Non-pigmented ciliary epithelial cell (primary cell): Measurements from ENCODE around the gene HLA-A.

Source experiments
- DNase-seq: peaks from one replicate; pipeline ENCODE4 v3.0.0-alpha.2; 2010; ENCODE audit warnings: low read depth

The HLA-A gene

DNA sequence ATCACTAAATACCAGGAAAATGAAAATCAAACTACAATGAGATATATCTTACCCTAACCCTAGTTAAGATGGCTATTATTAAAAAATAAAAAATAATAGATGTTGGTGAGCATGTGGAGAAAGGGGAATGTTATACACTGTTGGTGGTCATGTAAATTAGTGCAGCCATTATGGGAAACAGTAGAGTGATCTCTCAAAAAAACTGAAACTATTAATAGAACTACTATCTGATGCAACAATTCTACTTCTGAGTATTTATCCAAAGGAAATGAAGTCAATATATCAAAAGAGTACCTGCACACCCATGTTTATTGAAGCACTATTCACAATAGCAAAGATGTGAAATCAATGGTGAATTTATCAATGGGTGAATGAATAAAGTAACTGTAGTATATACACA is 48.6 kb downstream of the HLA-A start:
- no peak for DNase-seq

DNA sequence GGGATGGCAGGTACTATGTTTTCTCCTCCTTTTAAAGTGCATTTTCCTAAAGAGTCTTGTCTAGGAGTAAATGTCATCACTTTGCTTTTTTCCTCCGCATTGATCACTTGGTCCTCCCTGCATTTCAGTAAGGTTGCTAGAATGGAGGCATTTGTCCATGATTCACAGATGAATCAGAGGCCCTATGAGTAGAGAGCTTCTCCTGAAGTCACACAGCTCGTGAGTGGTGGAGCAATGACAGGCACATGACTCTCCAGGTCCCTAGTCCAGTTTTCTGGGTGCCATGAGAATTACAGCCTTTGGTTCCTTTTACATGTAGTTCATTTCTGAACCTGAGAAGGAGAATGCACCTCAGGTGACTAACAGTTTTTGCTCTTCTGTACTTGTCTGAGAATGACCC is 50.5 kb downstream of the HLA-A start:
- no peak for DNase-seq

DNA sequence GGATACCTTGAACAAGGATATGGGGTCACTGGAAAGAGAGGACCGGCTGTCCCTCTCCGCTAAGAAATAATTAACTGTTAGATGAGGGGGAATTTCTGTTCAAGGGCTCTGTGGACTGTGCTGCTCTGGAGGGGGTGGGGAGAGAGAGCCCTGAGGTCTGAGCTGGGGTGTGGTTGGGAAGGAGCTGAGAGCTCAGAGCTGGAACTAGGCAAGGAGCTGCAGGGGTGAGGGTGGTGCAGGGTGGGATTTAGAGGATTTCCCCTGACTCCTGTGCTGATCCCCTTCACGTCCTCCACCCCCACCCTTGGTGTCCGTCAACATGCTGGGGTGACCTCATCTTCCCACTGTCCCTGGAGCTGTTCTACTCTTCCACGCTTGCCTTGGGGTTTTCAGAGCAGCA is 52.5 kb downstream of the HLA-A start:
- no peak for DNase-seq

DNA sequence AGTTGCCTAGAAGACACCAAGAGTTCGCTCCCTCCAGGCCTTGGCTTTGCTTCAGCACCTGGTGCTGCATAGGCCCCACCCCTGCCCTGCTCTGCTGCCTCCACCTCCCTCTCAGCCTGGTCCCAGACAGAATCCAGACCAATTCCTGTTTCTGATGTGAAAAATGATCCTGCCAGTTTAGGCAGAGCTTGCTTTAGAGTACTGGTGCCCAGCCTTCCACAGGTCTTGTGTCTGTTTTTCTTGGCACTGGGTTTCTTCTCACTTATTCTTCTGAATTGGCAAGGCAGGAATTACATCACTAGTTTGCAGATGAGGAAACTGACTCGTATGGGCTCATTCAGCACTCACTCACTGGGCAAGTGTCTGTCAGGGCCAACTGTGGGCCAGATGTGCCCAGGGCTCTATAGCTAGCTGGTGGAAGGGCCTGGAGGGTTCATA is 53.0 kb downstream of the HLA-A start:
- no peak for DNase-seq
